ENCODE results near the gene CFAP107. TPM values are rescaled to one million over a fixed set of nuclear protein-coding genes. Genes with fewer than 3 reads are reported as not detected.

The CFAP107 gene
- total and polyA plus RNA-seq, 2 of the 4 experiments (the other 2 are of a cell fraction): not detected

DNA sequence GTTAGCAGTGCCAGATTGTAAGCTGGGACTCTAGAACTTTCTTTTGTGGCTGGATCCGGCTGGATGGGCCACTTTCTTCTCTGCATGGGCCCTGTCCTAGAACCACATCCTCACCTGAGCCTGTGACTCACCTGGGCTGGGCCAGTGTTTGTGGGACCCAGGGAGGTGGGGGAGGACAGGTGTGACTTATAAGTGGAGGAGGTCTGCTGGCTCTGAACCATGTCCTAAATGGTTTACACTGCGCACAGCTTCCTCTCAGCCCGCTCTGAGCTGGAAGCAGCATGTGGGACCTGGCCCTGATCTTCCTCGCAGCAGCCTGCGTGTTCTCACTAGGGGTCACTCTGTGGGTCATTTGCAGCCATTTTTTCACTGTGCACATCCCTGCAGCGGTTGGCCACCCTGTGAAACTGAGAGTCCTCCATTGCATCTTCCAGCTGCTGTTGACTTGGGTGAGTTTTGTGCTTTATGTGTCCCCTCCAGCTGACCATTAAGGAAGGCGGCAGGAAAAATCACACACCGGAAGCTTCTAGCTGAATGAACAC is 30.0 kb upstream of the CFAP107 start, which contains the start of gene AADACL3:
TSS of gene AADACL3 (plus strand) at position 215 of the 542 bp plus-strand sequence. CDS start at position 282, 67 bp downstream.
- Histone ChIP-seq H4K91ac (ENCODE audit: insufficient read depth, low read depth, low read length) (no peak within 1 kb of the TSS), H3K4ac (ENCODE audit: low read depth, low read length) (no peak within 1 kb of the TSS), H3K4me2 (ENCODE audit: low read depth, low read length) (no peak within 1 kb of the TSS), H3K4me3 (ENCODE audit: insufficient read depth, low read depth, low read length) (no peak within 1 kb of the TSS), H2AK9ac (replicated peaks; ENCODE audit: low read depth, low read length, poor library complexity) (no peak within 1 kb of the TSS), H3K4me1 (ENCODE audit: control insufficient read depth, insufficient read depth, low read length) (no peaks in the 10 kb centered on the region), H3K27ac (ENCODE audit: insufficient read depth, low read length) (no peak within 1 kb of the TSS), H3K9me1 (ENCODE audit: insufficient read depth, low read length) (no peaks in the 10 kb centered on the region), H4K8ac (ENCODE audit: low read depth in 2 of 2, low read length in 2 of 2) (no peak within 1 kb of the TSS), H2BK15ac (ENCODE audit: low read depth, low read length) (no peak within 1 kb of the TSS), H2AK5ac (ENCODE audit: low read depth, low read length) (no peak within 1 kb of the TSS), H3K36me3 (ENCODE audit: control insufficient read depth, insufficient read depth, low read length) (no peaks in the 10 kb centered on the region), H3K56ac (ENCODE audit: extremely low read depth, insufficient read depth, low read length) (no peak within 1 kb of the TSS; the same call in 1 of the 2 replicates), H4K20me1 (ENCODE audit: insufficient read depth, low read length) (no peaks in the 10 kb centered on the region), H2AFZ (replicated peaks; ENCODE audit: low read length, poor library complexity) (no peak within 1 kb of the TSS), H3K9me3 (ENCODE audit: control insufficient read depth, insufficient read depth, low read length) (no peaks in the 10 kb centered on the region), H2BK120ac (ENCODE audit: low read depth, low read length) (no peak within 1 kb of the TSS), H2BK5ac (ENCODE audit: low read depth, low read length, poor library complexity, severe bottlenecking) (no peak within 1 kb of the TSS), H3K18ac (ENCODE audit: low read depth, low read length) (no peak within 1 kb of the TSS), H4K5ac (ENCODE audit: low read depth, low read length) (no peak within 1 kb of the TSS), H2BK20ac (ENCODE audit: low read depth, low read length) (no peak within 1 kb of the TSS), H3K23ac (ENCODE audit: low read depth, low read length) (no peak within 1 kb of the TSS), H3K14ac (replicated peaks; ENCODE audit: low read depth, low read length) (no peak within 1 kb of the TSS), H3K79me1 (ENCODE audit: low read depth in 1 of 2, low read length in 2 of 2) (no peaks in the 10 kb centered on the region), H3K27me3 (ENCODE audit: control insufficient read depth, insufficient read depth, low read length) (no peaks in the 10 kb centered on the region), H3K9ac (ENCODE audit: low read depth, low read length) (no peak within 1 kb of the TSS)
- intact Hi-C loops (cut with micrococcal nuclease) (no loop called here), in situ Hi-C loops (cut with MboI; ENCODE audit: low sequenced_read_pairs) (no loop called here), dilution Hi-C loops (cut with HindIII; ENCODE audit: low sequenced_read_pairs, unreplicated experiment) (no loop called here)
- ChIA-PET POLR2A (ENCODE audit: unreplicated experiment) (no interaction called here), CTCF (no interaction called here)
- ATAC-seq (ENCODE audit: low read depth) (no peak), DNase-seq (no peak)
- no TSS peak for BruUV-seq (replicated peaks)
- WGBS, 2 experiments (ENCODE audit: extremely low coverage in 2 of 2, insufficient read length in 1 of 2): 51% methylated on average over 4 of the region's 8 CpGs; no CpG with 5 or more reads in 1 of the 2 experiments
- TF ChIP-seq RFX5 (IDR thresholded peaks at IDR 0.05; ENCODE audit: low read depth, low read length) (no peak), SMC3 (IDR thresholded peaks at IDR 0.05; ENCODE audit: low read depth, low read length) (no peak)
- TF ChIP-seq, protein P1, sequence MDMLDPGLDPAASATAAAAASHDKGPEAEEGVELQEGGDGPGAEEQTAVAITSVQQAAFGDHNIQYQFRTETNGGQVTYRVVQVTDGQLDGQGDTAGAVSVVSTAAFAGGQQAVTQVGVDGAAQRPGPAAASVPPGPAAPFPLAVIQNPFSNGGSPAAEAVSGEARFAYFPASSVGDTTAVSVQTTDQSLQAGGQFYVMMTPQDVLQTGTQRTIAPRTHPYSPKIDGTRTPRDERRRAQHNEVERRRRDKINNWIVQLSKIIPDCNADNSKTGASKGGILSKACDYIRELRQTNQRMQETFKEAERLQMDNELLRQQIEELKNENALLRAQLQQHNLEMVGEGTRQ (IDR thresholded peaks at IDR 0.05; ENCODE audit: low read depth, low read length): no peak

All from IMR-90 (cell line).